GM04503 (cell line): ENCODE results near the gene PLCB1.
"Not testable (repeated sequence)": the region's sequence is repeated elsewhere in the genome, so short reads cannot be mapped to it uniquely, and the experiment has no call there.

Experiments used
- DNase-seq: peaks from one replicate; pipeline ENCODE4 v3.0.0-alpha.2; 2012; ENCODE audit warnings: low read depth

The PLCB1 gene

GRCh38 chr20:8788275-8788674 lies 656.2 kb downstream of the PLCB1 start:
- DNase-seq: no peak

DNA sequence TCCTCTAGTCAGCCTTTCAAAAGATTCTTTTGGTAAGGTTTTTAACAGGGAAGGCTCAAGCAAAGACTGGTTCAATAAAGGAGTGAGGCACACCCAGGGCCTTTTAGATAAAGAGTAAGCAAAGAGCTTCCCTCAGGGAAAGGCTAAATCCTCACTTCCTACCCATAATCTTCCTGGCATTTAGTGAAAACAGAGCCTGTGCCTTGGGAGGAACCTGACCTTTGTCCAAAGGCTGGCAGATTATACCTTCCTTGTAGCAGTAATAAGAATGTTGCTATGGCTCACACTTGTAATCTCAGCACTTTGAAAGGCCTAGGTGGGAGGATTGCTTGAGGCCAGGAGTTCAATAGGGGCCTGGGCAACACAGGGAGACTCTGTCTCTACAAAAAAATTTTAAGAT lies 656.8 kb downstream of the PLCB1 start:
- DNase-seq: no peak

GRCh38 chr20:8790442-8791074 lies 658.5 kb downstream of the PLCB1 start:
- no peak for DNase-seq

- no peak for DNase-seq
Measured at GRCh38 chr20:8795404-8795803, 663.3 kb downstream of the PLCB1 start.

DNA sequence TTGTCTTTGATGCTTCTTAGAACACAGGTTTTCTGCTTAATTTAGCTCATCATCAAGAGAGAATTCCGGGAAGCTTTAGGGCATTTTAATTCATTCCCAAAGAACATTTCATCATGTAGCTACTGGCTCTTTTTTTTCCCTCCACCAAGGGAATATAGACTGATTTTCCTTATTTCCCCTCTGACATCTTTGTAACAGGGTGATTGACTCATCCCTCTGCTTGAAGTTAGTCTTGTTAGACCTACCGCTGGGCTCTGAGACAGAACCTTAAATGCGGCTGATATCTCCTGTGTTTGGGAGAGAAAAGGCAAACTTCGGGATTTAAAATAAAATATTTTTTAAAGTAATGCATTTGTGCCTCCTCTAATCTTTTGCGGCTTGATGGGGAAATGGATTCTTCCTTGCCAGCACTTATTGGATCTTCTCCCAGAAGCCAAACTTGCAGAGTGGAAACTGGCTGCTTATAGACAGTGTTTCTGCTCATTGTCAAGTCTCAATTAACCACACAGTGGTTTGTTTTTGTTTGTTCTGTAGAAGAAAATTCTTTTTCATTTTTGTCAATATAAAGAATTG lies 664.1 kb downstream of the PLCB1 start:
- DNase-seq: peak; percentile 34

GRCh38 chr20:8798505-8798904 lies 666.4 kb downstream of the PLCB1 start:
- peak; percentile 73 for DNase-seq

- DNase-seq: no peak
Measured at GRCh38 chr20:8800089-8800488, 668.0 kb downstream of the PLCB1 start.

DNA sequence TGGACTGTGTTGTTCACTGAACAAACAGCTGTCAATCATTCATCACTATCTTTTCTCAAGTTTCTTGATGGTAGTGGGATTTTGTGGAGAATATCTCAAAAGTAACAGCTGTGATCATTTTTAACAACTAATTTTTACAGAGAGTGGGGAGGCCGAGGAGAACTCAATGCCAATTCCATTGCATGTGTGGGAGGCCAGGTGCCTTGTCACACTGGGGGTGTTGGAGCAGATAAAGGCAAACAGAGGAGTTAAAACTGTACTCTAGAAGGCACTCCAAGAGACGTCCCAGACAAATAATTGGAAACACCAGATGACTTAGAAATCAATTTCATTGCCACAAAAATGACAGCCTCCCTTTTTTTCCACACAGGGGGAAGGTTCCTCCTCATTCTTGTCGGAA lies 669.6 kb downstream of the PLCB1 start:
- no peak for DNase-seq

DNA sequence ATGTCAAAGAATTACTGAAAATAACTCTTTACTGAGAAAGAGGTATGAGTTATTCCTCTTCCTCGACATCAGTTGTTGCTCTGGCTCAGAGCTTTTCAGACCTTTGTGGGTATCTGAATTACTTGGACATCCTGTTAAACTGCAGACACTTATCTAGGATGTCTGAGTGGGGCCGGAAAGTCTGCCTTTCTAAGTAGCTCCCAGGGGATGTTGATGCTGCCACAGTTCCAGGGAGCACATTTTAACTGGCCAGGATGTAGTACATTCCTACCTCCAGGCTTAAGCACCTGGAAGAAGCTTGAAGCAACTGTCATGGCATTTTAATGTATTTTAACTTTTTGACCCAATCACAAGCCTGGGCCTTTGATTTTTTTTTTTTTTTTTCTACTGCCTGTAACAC lies 671.0 kb downstream of the PLCB1 start:
- DNase-seq: no peak

- no peak for DNase-seq
Measured at GRCh38 chr20:8803941-8804340, 671.9 kb downstream of the PLCB1 start.

- no peak for DNase-seq
Measured at GRCh38 chr20:8805737-8806442, 673.8 kb downstream of the PLCB1 start.

DNA sequence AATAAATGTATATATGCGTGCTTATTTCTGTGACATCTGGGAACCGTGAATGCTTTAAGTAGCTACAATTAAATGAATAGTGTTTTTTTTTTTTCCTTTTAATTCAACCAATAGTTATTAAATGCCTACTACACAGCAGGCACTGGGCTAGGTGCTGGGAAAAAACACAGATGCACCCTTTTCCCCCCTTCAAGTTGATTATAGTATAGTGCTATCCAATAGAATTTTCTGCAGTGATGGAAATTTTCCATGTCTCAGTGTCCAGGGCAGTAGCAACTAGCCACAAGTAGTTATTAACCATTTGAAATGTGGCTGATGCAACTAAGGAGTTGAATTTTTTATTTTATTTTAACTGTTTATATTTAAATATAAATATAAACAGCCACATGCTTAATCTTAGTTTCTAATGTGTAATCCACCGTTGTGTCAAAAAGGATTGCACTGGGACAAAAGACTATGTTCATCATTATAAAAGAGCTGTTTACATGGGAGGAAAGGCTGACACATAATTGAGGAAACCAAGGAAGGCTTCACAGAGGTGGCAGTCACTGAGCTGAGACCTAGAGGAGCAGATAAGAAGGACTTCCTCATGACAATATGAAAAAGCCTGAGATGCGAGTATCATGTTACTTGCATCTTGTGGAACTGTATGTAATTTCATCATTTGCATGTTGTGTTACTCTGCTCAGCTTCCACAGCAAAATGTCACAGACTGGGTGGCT lies 675.6 kb downstream of the PLCB1 start:
- no peak for DNase-seq

GRCh38 chr20:8808202-8808535 lies 676.1 kb downstream of the PLCB1 start:
- no peak for DNase-seq

- no peak for DNase-seq
Measured at GRCh38 chr20:8809107-8809953, 677.3 kb downstream of the PLCB1 start.

- DNase-seq: no peak
Measured at GRCh38 chr20:8811801-8812594, 679.9 kb downstream of the PLCB1 start.

- DNase-seq: no peak
Measured at GRCh38 chr20:8812817-8813216, 680.8 kb downstream of the PLCB1 start.

DNA sequence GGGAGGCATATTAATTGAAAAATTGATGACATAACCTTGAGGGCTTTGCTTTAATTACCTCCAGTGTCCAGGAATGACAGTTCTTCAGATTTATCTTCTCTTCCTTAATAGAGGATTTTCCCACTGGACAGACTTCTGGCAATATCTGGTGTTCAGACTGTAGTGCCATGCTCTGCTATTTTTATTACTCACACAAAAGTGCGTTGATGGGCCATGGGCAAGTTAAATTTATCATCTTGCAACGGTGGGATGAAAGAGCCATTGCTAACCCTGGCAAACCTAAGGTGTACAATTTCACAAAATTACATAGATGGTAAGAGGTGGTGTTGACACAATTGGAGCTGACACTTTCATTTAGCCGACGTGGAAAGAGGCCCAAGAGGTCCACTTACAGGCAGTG lies 683.1 kb downstream of the PLCB1 start:
- no peak for DNase-seq

DNA sequence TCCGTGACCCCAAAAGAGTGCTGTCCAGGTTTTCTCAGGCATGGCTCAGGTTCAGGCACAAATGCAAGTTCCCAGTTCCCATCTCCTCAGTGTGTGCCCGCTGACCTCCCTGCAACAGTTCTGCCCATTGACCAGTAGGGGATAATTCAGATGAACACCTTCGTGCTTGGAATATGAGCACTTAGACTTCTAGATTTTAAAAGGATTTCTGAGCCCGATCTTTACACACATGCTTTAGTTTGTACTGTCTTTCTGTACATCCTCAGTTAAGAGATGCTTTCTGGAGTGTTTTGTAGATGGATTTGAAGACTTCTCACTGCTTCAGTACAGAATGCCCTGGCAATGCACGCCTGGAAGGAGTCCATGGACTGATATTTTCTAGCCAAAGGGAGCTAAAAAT lies 697.2 kb downstream of the PLCB1 start:
- DNase-seq: no peak

- DNase-seq: not testable (repeated sequence)
Measured at GRCh38 chr20:8834294-8834693, 702.2 kb downstream of the PLCB1 start.

GRCh38 chr20:8834851-8835250 lies 702.8 kb downstream of the PLCB1 start:
- no peak for DNase-seq

- peak; percentile 84 for DNase-seq
Measured at GRCh38 chr20:8837396-8837795, 705.3 kb downstream of the PLCB1 start.
